Body of pancreas (tissue), 4 donors: Measurements from ENCODE around the gene RAPGEF5. TPM values are rescaled to one million over a fixed set of nuclear protein-coding genes. Genes with fewer than 3 reads are reported as not detected.

Experiments used
- ATAC-seq: fragments of 150-250 bp; one replicate; pipeline ENCODE4 v1.9.1; 2016
- DNase-seq, 4 donors: peaks; one replicate each; pipeline ENCODE4 v3.0.0-alpha.2; 2019
- H3K27ac ChIP-seq, 4 donors: fragments of 200-600 bp; sonication (generic); 1 replicate in 3 of 4; 2 replicates in 1 of 4; pipeline versions ENCODE4 v1.5.1 to v1.6.1; 2016 to 2019; ENCODE audit warnings: mild to moderate bottlenecking in 1 of 4, mixed read lengths in 1 of 4, moderate library complexity in 1 of 4
- H3K27me3 ChIP-seq, 2 donors: fragments of 200-600 bp; sonication (generic); one replicate each; pipeline ENCODE4 v1.6.0; 2016; ENCODE audit warnings: mild to moderate bottlenecking in 1 of 2
- H3K36me3 ChIP-seq, 2 donors: fragments of 200-600 bp; sonication (generic); replicated peaks in 1 of 2; 2 replicates each; pipeline ENCODE4 v1.5.1; 2016; ENCODE audit warnings: low read depth in 2 of 2; ENCODE audit not compliant: insufficient read depth in 1 of 2
- H3K4me1 ChIP-seq: fragments of 200-600 bp; sonication (generic); one replicate; pipeline ENCODE4 v1.6.0; 2016
- H3K4me3 ChIP-seq, 2 donors: fragments of 200-600 bp; sonication (generic); 1 replicate in 1 of 2; 2 replicates in 1 of 2; pipeline ENCODE4 v1.5.1; 2016 to 2019
- H3K9me3 ChIP-seq, 3 donors: fragments of 200-600 bp; sonication (generic); 1 replicate in 2 of 3; 2 replicates in 1 of 3; pipeline ENCODE4 v1.5.1; 2016
- POLR2A ChIP-seq, 3 donors: fragments of 450-650 bp; IDR thresholded peaks; one replicate each; pipeline ENCODE4 v1.6.1; 2016; ENCODE audit warnings: antibody characterized with exemption in 3 of 3, mild to moderate bottlenecking in 2 of 3
- WGBS, 2 donors: methylation state at CpG; one replicate each; pipeline ENCODE4 v1.1.5; 2017; 5-methylcytosine and 5-hydroxymethylcytosine counted together
- intact Hi-C: fragments of 100-400 bp; cut with DNase I; formaldehyde crosslinking; loops from one replicate; pipeline ENCODE4 v1.15.1; 2023
- total RNA-seq, 2 donors: library from RNA; depleted of rRNA; stranded (reverse); fragments of >200 nt; gene quantifications; one replicate each; pipeline ENCODE4 v1.1.0, GENCODE V29; 2016
- TF ChIP-seq, protein P1 (sequence below), 7 experiments: fragments of 450-650 bp in 4 of 7; fragments of 200-600 bp in 3 of 7; sonication (generic) in 3 of 7; IDR thresholded peaks; one replicate each; pipeline ENCODE4 v1.5.1; 2016 to 2019; ENCODE audit warnings: antibody characterized with exemption in 7 of 7

RAPGEF5 gene
- total RNA-seq, 2 donors from 2014 or later = 68.0 to 151 TPM

DNA sequence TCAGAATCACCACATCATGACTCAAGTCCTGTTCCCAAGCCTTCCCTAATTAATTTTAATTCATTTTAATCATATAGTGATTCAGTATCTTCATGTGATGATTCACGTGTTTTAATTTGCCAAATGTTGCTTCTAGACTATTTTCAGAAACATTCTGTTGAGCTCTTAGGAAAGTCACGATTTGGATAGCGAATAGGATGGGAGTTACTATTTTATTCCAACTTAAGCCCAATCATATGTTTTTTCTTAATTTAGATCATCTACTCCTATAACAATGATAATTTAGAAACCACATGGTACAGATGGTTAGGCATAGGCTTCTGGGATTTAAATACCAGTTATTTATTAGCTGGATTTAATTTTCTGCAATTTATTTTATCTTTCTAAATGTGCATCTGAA lies 49.1 kb downstream of the RAPGEF5 start:
- ATAC-seq = no peak
- intact Hi-C loops = no loop called here
- WGBS, 2 donors = 90 to 94% methylated on average over 3 of the region's 3 CpGs

DNA sequence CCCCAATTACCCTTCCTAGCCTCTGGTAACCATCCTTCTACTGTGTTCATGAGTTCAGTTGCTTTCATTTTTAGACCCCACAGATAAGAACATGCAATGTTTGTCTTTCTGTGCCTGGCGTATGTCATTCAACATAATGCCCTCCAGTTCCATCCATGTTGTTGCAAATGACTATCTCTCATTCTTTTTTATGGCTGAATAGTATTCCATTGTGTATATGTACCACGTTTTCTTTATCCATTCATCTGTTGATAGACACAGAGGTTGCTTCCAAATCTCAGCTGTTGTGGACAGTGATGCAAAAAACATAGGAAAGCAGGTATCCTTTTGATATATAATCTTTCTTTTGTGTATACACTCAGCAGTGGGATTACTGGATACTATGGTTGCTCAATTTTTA lies 51.2 kb downstream of the RAPGEF5 start:
- 98 to 100% methylated on average over 2 of the region's 2 CpGs for WGBS, 2 donors
- Histone ChIP-seq H3K27me3 (no peaks in the 10 kb centered on the region), H3K9me3 (no peaks in the 10 kb centered on the region), H3K4me1 (peaks cover 27% of the 10 kb centered on the region), H3K27ac (no peak overlapping the region), H3K4me3 (no peak overlapping the region), H3K36me3 (peaks cover 18% of the 10 kb centered on the region in 2 donors)
- no peak for ATAC-seq
- intact Hi-C loops = no loop called here
- no peak for TF ChIP-seq POLR2A (IDR thresholded peaks at IDR 0.05)
- TF ChIP-seq, protein P1, sequence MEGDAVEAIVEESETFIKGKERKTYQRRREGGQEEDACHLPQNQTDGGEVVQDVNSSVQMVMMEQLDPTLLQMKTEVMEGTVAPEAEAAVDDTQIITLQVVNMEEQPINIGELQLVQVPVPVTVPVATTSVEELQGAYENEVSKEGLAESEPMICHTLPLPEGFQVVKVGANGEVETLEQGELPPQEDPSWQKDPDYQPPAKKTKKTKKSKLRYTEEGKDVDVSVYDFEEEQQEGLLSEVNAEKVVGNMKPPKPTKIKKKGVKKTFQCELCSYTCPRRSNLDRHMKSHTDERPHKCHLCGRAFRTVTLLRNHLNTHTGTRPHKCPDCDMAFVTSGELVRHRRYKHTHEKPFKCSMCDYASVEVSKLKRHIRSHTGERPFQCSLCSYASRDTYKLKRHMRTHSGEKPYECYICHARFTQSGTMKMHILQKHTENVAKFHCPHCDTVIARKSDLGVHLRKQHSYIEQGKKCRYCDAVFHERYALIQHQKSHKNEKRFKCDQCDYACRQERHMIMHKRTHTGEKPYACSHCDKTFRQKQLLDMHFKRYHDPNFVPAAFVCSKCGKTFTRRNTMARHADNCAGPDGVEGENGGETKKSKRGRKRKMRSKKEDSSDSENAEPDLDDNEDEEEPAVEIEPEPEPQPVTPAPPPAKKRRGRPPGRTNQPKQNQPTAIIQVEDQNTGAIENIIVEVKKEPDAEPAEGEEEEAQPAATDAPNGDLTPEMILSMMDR (IDR thresholded peaks at IDR 0.05) = no peak
- DNase-seq = no peak

More for the DNA sequence above, 49.1 kb downstream of the RAPGEF5 start:
- Histone ChIP-seq H3K4me3 (no peak overlapping the region), H3K4me1 (peaks cover 7% of the 10 kb centered on the region), H3K9me3 (no peaks in the 10 kb centered on the region), H3K27ac (no peak overlapping the region), H3K36me3 (peaks cover 18 to 20% of the 10 kb centered on the region in 2 donors), H3K27me3 (no peaks in the 10 kb centered on the region)
- no peak for DNase-seq
- TF ChIP-seq, protein P1 (IDR thresholded peaks at IDR 0.05) = no peak
- no peak for TF ChIP-seq POLR2A (IDR thresholded peaks at IDR 0.05)

DNA sequence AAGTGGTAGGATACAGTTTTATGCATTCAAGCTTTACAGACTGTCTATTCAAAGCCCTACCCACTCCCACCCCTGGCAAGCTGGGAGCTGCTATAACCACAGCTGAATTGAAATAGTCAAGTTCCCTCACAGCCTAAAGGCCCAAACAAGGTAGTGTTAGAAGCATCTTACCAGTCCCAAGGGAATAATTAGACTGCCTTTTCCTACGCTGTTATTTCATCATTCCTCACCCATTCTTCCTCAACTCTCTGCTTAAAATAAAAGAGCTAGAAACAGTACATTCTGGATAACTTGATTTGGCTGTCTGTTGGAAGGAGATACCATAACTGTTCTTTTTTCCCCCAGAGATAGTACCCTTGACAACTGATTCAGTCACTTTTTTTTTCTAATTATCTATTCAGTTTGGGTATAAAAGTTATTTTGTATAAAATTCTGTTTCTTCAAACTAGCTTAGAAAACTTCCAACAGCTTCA lies 54.0 kb downstream of the RAPGEF5 start:
- no peak for DNase-seq
- ATAC-seq = no peak
- Histone ChIP-seq H3K27me3 (no peaks in the 10 kb centered on the region), H3K36me3 (peaks cover 14% of the 10 kb centered on the region in 2 donors), H3K27ac (peak overlapping the region in 3 of 4 donors; percentile 4 to 80 (median 72)), H3K4me1 (peaks cover 39% of the 10 kb centered on the region), H3K9me3 (no peaks in the 10 kb centered on the region), H3K4me3 (no peak overlapping the region)
- TF ChIP-seq POLR2A (IDR thresholded peaks at IDR 0.05) = no peak
- TF ChIP-seq, protein P1 (IDR thresholded peaks at IDR 0.05) = no peak
- 59 to 64% methylated on average over 1 of the region's 1 CpG for WGBS, 2 donors
- intact Hi-C loops = no loop called here

DNA sequence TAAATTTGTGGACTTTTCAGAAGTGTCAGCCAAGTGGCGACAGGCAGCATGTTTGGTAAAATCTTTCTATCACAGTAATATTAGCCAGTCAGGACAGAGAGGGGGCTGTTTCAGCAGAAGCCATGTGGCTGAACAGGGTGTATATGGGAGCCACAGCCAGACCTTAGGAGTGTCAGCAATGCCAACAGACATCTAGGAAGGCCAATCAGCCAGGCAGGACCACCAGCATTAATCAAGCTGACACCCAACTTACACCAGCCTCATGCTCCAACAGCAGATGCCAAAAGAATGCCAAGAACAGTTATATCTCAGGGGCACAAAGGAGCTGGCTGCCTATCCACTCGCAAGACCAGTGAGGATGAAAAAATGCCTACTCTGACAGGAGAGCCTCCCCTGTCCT lies 54.8 kb downstream of the RAPGEF5 start:
- 29 to 51% methylated on average over 2 of the region's 2 CpGs for WGBS, 2 donors
- peak in 2 of 4 donors; percentile 7 to 14 for DNase-seq
- Histone ChIP-seq H3K36me3 (peaks cover 6 to 10% of the 10 kb centered on the region in 2 donors), H3K27ac (peak overlapping the region; percentile 46 to 80 (median 68)), H3K4me1 (peaks cover 39% of the 10 kb centered on the region), H3K4me3 (no peak overlapping the region), H3K27me3 (no peaks in the 10 kb centered on the region), H3K9me3 (no peaks in the 10 kb centered on the region)
- intact Hi-C loops = no loop called here
- no peak for TF ChIP-seq POLR2A (IDR thresholded peaks at IDR 0.05)
- TF ChIP-seq, protein P1 (IDR thresholded peaks at IDR 0.05) = peak in 1 of 7 experiments; percentile 6
- ATAC-seq = peak; percentile 38

DNA sequence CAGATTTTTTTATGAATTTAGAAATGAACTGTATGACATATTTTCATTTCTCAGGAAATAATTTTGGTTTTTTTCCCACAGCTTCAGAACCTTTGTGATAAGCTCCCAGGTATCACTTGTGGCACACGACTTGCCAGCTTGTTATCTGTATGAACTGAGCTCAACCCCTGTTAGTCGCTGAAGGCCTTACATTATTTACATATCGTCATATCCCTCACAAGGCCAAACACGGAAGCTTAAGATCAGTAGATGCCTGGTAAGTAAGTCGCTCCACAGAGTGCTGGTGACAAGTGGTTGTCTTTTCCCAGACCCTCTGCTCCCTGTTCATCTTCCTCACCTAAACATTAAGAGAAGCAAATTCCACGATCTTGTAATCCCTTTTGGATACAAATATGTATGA lies 55.2 kb downstream of the RAPGEF5 start:
- Histone ChIP-seq H3K4me3 (no peak overlapping the region), H3K27me3 (no peaks in the 10 kb centered on the region), H3K4me1 (peaks cover 43% of the 10 kb centered on the region), H3K9me3 (no peaks in the 10 kb centered on the region), H3K36me3 (peaks cover 2 to 8% of the 10 kb centered on the region in 2 donors), H3K27ac (peak overlapping the region; percentile 46 to 80 (median 68))
- DNase-seq (peak in 3 of 4 donors; percentile 30 to 69 (median 52)), ATAC-seq (peak; percentile 82)
- WGBS, 2 donors = 29 to 39% methylated on average over 6 of the region's 6 CpGs
- no peak for TF ChIP-seq POLR2A (IDR thresholded peaks at IDR 0.05)
- TF ChIP-seq, protein P1 (IDR thresholded peaks at IDR 0.05) = peak in 1 of 7 experiments; percentile 4
- intact Hi-C loops = no loop called here
